AG20443 (cell line): ENCODE results near the gene USP5.

Experiments
- DNase-seq: peaks from one replicate; pipeline ENCODE4 v3.0.0; 2012; ENCODE audit warnings: low spot score, mixed read lengths

The USP5 gene

DNA sequence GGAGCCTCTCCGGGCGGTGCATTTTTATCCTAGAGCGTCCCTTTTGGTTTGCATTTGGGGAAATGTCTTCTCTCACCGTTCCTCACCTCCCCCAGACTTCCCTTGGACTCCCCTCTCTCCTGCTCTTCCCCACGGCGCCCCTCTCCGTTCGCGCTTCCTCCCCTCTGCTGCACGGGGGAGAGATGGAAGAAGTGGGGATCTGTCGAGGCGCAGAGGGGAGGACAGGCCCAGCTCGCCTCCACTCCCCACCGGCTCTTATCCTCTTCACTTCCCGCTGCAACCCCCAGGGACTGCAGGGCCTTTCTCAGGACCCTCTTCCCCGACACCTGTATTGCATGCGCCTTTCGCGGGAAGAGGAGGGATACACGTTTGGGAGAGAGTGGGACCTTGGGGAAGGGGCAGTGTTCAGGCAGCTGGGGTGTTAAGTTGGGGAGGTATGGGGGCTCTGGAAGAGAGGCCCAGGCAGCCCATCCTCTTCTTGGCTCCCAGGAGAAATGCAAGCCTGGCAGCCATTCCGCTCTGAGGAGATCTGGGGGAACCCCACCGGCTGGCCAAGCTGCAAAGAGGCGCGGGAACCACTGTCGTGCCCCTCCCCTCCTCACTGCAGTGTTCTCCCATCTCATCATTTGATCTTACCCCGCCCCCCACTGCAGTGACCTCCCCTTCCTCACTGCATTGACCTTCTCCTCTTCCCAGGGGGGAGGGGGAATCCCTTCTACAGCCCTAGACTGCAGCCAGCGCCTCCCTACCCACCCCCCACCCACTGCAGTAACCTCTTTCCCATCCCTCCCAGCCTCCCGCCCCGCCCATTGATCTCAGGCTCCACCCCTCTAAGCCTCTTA is 63.2 kb downstream of the USP5 start:
- no peak for DNase-seq

DNA sequence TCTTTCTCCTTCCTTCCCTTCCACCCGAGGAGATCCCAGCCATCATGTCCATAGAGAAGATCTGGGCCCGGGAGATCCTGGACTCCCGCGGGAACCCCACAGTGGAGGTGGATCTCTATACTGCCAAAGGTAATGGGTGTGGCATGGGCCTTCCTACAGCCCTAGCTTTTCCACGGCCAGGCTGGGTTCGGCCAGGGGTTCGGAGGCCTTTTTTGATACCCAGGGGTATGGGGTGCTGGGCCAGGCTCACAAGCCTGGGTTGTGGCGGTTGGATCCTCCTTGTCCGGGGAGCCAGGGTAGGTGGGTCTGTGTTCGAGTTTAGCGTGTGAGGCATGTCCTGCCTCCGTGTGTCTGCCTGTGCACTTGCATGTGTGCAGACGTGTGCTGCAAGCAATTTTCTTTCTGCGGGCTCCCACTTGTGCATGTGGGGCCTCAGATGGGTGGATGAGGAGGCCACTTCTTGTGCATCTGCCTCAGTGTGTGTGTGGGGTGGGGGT is 63.9 kb downstream of the USP5 start:
- no peak for DNase-seq
